GM19023 (cell line): Measurements from ENCODE around the gene PTPRQ.

Experiments used
- ATAC-seq: cut with Tn5 transposase; IDR thresholded peaks from one replicate; pipeline ENCODE4 v1.9.1; 2021; ENCODE audit warnings: mild to moderate bottlenecking, moderate library complexity; ENCODE audit not compliant: unreplicated experiment

Gene PTPRQ

GRCh38 chr12:80698847-80699542, 255.0 kb downstream of the PTPRQ start:
- ATAC-seq, result no peak

GRCh38 chr12:80700327-80700726, 256.3 kb downstream of the PTPRQ start:
- no peak for ATAC-seq

- no peak for ATAC-seq
Measured at GRCh38 chr12:80701388-80701787, 257.4 kb downstream of the PTPRQ start.

GRCh38 chr12:80702889-80703805, 259.1 kb downstream of the PTPRQ start:
- peak; percentile 84 for ATAC-seq

GRCh38 chr12:80704420-80704819, 260.4 kb downstream of the PTPRQ start:
- ATAC-seq, result no peak

GRCh38 chr12:80707126-80707829, 263.2 kb downstream of the PTPRQ start, which contains the start of gene MYF6:
Gene MYF6, plus strand, starts transcription at chr12:80707634. Its CDS starts 86 bp downstream, at chr12:80707720.
- ATAC-seq, result no peak

- ATAC-seq, result no peak
Measured at GRCh38 chr12:80707830-80708258, 263.8 kb downstream of the PTPRQ start.

GRCh38 chr12:80708259-80708974, 264.4 kb downstream of the PTPRQ start:
- ATAC-seq, result no peak

- ATAC-seq, result no peak
Measured at GRCh38 chr12:80708975-80709328, 264.9 kb downstream of the PTPRQ start.

- peak; percentile 48 for ATAC-seq
Measured at GRCh38 chr12:80709811-80710726, 266.0 kb downstream of the PTPRQ start.

GRCh38 chr12:80710727-80711449, 266.9 kb downstream of the PTPRQ start:
- peak; percentile 29 for ATAC-seq

GRCh38 chr12:80711866-80712265, 267.8 kb downstream of the PTPRQ start:
- ATAC-seq, result no peak

GRCh38 chr12:80712866-80713265, 268.8 kb downstream of the PTPRQ start:
- ATAC-seq, result no peak

- no peak for ATAC-seq
Measured at GRCh38 chr12:80713419-80713818, 269.4 kb downstream of the PTPRQ start.

- no peak for ATAC-seq
Measured at GRCh38 chr12:80714055-80714454, 270.0 kb downstream of the PTPRQ start.

GRCh38 chr12:80714846-80715245, 270.8 kb downstream of the PTPRQ start:
- no peak for ATAC-seq

- no peak for ATAC-seq
Measured at GRCh38 chr12:80715713-80716249, 271.7 kb downstream of the PTPRQ start.

GRCh38 chr12:80716696-80717469, 272.8 kb downstream of the PTPRQ start, which contains the start of gene MYF5:
Gene MYF5, plus strand, starts transcription at chr12:80716912. Its CDS starts 152 bp downstream, at chr12:80717064.
- ATAC-seq, result no peak
